GM12891 (cell line): Measurements from ENCODE around the gene BIVM.

Experiments used
- PAX5 ChIP-seq: IDR thresholded peaks from 2 replicates; pipeline ENCODE4 v1.6.1; 2011; ENCODE audit warnings: low read length, moderate library complexity, mild to moderate bottlenecking; ENCODE audit not compliant: insufficient read depth, severe bottlenecking
- POLR2A ChIP-seq: IDR thresholded peaks from 2 replicates; pipeline ENCODE4 v1.6.1; 2011; ENCODE audit warnings: low read depth, low read length, control low read depth
- POLR2AphosphoS5 ChIP-seq: IDR thresholded peaks from 2 replicates; pipeline ENCODE4 v1.6.1; 2011; ENCODE audit warnings: low read depth, low read length, control low read depth
- SPI1 ChIP-seq: IDR thresholded peaks from 2 replicates; pipeline ENCODE4 v1.6.1; 2011; ENCODE audit warnings: low read depth, low read length, control low read depth
- TAF1 ChIP-seq: IDR thresholded peaks from 2 replicates; pipeline ENCODE4 v1.6.1; 2011; ENCODE audit warnings: low read depth, low read length, control low read depth

DNA sequence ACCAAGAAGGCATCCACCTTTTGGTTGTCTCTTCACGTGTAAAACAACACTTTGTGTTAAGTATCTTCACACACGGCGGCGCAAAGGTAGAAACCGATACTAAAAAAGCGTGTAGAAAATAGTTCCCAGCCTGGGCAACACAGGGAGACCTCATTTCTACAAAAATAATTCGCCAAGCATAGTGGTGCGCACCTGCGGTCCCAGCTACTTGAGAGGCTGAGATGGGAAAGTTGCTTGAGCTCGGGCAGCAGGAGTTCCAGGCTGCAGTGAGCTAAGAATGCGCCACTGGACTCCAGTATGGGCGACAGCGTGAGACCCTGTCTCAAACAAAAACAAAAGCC lies 46.3 kb downstream of the BIVM start:
- no peak for TF ChIP-seq TAF1
- TF ChIP-seq POLR2A, result no peak
- TF ChIP-seq POLR2AphosphoS5, result no peak
- no peak for TF ChIP-seq SPI1
- no peak for TF ChIP-seq PAX5
